GM12874 (cell line): ENCODE results near the gene PTH1R.

ENCODE experiments used
- TF ChIP-seq, protein P1 (sequence below): IDR thresholded peaks from 2 replicates; pipeline ENCODE4 v1.5.1; 2011; ENCODE audit warnings: low read depth, mild to moderate bottlenecking, control low read depth, low read length, moderate library complexity; ENCODE audit not compliant: insufficient read depth

The PTH1R gene

DNA sequence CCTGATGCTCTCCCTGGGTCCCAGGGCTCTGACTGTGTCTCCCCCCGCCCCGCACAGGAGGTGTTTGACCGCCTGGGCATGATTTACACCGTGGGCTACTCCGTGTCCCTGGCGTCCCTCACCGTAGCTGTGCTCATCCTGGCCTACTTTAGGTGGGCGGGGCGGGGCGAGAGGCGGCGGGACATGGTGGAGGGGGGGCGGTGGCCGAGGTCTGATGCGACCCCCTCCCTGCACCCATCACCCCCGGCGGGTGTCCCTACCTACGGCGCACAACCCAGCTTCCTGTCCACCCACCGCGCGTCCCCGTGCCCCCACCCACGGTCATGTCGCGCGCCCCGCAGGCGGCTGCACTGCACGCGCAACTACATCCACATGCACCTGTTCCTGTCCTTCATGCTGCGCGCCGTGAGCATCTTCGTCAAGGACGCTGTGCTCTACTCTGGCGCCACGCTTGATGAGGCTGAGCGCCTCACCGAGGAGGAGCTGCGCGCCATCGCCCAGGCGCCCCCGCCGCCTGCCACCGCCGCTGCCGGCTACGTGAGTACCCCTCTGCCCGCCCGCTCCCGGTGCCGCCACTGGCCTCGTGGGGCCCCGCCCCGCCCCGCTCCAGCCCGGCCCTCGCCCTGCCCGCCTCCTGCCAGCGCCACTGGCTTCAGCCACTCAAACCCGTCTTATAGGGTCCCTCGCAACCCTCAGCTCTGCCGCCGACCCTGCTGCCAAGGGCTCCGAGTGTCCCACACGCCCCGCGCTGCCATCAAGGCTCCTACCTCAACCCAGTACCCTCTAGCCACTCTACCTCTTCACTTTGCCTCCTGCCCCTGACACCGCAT, 21.0 kb downstream of the PTH1R start:
- TF ChIP-seq, protein P1, sequence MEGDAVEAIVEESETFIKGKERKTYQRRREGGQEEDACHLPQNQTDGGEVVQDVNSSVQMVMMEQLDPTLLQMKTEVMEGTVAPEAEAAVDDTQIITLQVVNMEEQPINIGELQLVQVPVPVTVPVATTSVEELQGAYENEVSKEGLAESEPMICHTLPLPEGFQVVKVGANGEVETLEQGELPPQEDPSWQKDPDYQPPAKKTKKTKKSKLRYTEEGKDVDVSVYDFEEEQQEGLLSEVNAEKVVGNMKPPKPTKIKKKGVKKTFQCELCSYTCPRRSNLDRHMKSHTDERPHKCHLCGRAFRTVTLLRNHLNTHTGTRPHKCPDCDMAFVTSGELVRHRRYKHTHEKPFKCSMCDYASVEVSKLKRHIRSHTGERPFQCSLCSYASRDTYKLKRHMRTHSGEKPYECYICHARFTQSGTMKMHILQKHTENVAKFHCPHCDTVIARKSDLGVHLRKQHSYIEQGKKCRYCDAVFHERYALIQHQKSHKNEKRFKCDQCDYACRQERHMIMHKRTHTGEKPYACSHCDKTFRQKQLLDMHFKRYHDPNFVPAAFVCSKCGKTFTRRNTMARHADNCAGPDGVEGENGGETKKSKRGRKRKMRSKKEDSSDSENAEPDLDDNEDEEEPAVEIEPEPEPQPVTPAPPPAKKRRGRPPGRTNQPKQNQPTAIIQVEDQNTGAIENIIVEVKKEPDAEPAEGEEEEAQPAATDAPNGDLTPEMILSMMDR = no peak

DNA sequence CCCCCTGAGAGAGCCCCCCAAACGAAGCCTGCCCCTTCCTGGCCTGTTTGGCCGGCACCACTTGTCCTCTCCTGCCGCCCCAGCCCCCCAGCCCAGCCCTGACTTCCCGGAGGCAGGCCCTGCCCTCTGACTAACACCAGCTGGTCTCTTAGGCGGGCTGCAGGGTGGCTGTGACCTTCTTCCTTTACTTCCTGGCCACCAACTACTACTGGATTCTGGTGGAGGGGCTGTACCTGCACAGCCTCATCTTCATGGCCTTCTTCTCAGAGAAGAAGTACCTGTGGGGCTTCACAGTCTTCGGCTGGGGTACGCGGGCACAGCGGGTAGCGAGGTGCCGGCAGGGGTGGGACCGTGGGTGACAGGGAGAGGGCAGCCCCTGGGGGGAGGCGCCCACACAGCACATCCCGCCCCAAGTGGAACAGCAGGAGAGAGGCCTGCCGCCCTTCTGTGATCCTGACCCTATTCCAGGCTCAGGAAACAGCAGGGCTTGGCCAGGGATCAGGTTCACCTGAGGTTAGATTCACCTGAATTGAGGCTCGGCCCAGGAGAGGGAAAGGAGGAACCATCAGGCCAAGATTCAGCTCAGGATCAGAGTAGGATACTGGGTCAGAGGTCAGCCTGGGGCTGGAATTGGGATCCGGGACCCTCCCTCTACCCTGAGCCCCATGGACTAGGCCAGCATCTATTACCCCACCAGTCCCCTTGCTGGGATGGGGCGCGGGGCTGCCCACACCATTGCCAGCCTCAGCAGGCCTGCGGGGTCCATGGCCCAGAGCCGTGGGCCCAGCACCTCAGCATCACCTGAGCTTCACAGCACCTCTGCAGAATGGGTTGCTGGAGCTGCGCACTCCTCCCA, 21.9 kb downstream of the PTH1R start:
- TF ChIP-seq, protein P1 = no peak

DNA sequence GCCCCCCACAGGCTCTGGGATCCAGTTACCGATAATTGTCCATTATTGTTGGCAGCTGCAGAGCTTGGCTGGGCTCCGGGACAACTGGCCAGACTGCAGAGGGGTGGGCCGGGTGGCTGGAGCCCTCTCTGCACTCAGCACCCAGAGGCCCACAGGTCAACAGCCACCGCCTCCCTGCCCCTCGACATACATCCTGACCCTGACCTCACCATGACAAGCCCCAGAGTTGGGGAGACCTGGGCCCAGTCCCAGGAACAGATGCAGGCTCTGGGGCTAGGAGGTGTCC, 22.4 kb downstream of the PTH1R start:
- TF ChIP-seq, protein P1 = no peak

DNA sequence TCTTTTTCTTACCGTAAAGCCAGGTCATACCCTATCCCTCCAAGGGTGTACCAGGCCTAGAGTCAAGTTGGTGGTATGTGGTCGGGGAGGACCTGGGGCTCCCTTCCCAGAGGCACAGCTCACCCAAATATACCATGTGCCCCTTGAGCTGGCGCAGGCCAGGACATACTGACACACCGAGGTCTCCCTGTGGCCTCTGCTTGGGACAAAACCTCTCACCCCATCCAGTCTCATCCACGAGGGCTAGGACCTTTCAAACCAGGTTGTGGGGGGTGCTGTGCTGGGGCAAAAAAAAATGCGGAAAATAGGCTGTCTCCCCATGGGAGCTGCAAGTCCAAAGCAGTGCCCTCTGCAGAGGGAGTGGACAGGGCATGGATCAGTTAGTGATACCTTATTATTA, 22.8 kb downstream of the PTH1R start:
- TF ChIP-seq, protein P1 = no peak

DNA sequence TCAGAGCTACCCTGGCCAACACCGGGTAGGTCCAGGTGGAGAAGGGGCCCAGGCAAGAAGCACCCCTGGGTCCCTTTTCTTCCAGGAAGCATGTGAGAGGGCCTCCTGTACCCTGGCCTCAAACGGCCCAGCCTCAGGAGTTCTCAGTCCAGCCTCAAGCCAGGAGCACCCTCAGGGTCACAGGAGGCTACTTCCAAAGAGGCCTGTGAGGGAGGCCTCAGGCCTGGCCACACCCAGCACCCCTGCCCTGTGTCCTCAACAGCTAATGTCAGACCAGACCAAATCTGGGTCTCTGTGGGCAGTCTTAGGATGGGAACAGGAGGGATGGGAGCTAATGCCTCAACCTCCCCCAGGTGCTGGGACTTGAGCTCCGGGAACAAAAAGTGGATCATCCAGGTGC, 23.5 kb downstream of the PTH1R start:
- TF ChIP-seq, protein P1 = no peak

DNA sequence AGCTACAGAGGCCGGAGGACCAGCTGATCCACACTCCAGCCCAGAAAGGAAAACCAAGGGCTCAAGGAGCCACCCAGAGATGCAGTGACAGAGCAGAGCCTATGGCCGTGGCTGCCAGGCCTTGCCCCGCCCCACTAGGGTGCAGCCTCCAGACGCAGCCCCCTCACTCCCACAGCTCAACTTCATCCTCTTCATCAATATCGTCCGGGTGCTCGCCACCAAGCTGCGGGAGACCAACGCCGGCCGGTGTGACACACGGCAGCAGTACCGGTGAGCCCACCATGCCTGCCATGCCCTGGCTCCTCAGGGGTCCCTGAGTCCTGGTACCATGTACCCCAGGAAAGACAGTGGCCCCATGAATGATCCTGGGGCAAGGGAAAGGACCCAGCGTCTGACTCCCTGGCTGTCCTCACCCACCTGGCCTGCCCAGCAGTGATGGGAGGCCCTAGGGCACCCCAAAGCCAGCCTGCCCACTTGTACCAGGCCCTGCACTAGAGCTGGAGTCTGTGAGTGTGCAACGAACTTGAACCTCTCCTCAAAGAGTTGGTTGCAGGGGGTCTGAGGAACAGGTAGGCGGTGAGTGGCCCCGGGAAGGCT, 24.2 kb downstream of the PTH1R start:
- TF ChIP-seq, protein P1 = no peak

DNA sequence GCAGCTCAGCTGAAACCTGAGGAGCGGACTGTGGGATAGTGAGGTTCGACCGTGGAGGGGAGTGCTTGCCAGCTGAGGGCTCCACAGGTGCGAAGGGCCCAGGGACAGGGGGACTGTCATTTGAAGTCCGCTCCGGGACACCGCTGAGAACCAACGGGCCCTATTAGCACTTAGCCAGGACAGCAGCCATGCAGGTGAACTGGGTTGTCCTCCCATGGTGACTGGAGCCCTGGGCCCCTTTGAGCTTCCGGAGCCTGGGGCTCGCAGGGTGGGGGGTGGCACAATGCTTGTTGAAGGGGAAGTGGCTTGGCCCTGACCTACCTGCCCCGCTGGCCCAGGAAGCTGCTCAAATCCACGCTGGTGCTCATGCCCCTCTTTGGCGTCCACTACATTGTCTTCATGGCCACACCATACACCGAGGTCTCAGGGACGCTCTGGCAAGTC, 24.7 kb downstream of the PTH1R start:
- TF ChIP-seq, protein P1 = no peak
